Breast epithelium (tissue), 3 donors: ENCODE data around the gene LBP.

Experiments
- CTCF ChIP-seq, 3 donors: fragments of 450-650 bp; IDR thresholded peaks; one replicate each; pipeline ENCODE4 v1.5.1; 2016 to 2017; ENCODE audit warnings: antibody characterized with exemption in 3 of 3, mild to moderate bottlenecking in 3 of 3, moderate library complexity in 3 of 3
- POLR2A ChIP-seq: fragments of 450-650 bp; IDR thresholded peaks from one replicate; pipeline ENCODE4 v1.6.1; 2016; ENCODE audit warnings: antibody characterized with exemption, mild to moderate bottlenecking, moderate library complexity
- POLR2AphosphoS5 ChIP-seq, 3 donors: sonication (generic); formaldehyde crosslinking; IDR thresholded peaks; one replicate each; pipeline ENCODE4 v1.6.1; 2017; ENCODE audit warnings: antibody characterized with exemption in 3 of 3

GRCh38 chr20:38373898-38374297, 27.6 kb downstream of the LBP start:
- TF ChIP-seq CTCF (IDR thresholded peaks at IDR 0.05) = no peak
- no peak for TF ChIP-seq POLR2A
- TF ChIP-seq POLR2AphosphoS5 (IDR thresholded peaks at IDR 0.05) = no peak
